Coronary artery (tissue), 2 donors: ENCODE data around the gene SLC17A9.

Source experiments
- DNase-seq: peaks from one replicate; pipeline ENCODE4 v3.0.0-alpha.2; 2017; ENCODE audit warnings: low spot score
- H3K27ac ChIP-seq, 2 donors: fragments of 200-600 bp; sonication (generic); one replicate each; pipeline ENCODE4 v1.5.1; 2016 to 2019
- H3K4me3 ChIP-seq: fragments of 200-600 bp; sonication (generic); 2 replicates; pipeline ENCODE4 v1.5.1; 2016; ENCODE audit warnings: mild to moderate bottlenecking, moderate library complexity
- TF ChIP-seq, protein P1 (sequence below): fragments of 200-600 bp; sonication (generic); IDR thresholded peaks from one replicate; pipeline ENCODE4 v1.5.1; 2019; ENCODE audit warnings: antibody characterized with exemption

SLC17A9 gene

DNA sequence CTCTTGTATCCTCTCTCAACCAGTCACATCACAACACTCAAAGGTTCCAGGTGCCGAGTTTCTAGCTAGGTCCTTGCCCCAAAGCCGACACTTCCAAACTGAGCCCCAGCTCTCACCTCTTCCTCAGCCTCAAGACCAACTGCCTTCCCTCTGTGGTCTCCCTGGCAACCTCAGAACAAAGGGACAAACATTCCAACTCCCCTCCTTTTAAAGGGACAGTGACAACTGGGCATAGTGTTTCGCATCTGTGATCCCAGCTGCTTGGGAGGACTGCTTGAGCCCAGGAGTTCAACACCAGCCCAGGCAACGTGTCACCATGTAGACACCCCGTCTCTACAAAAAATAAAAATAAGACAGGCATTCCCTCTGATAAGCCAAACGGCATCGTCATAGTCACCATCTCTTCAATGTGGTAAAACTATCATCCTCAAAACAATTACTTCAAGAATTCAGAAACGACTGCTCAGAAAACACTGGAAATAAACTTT lies 37.5 kb upstream of the SLC17A9 start:
- H3K27ac ChIP-seq: no peak overlapping the region
- TF ChIP-seq, protein P1, sequence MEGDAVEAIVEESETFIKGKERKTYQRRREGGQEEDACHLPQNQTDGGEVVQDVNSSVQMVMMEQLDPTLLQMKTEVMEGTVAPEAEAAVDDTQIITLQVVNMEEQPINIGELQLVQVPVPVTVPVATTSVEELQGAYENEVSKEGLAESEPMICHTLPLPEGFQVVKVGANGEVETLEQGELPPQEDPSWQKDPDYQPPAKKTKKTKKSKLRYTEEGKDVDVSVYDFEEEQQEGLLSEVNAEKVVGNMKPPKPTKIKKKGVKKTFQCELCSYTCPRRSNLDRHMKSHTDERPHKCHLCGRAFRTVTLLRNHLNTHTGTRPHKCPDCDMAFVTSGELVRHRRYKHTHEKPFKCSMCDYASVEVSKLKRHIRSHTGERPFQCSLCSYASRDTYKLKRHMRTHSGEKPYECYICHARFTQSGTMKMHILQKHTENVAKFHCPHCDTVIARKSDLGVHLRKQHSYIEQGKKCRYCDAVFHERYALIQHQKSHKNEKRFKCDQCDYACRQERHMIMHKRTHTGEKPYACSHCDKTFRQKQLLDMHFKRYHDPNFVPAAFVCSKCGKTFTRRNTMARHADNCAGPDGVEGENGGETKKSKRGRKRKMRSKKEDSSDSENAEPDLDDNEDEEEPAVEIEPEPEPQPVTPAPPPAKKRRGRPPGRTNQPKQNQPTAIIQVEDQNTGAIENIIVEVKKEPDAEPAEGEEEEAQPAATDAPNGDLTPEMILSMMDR: no peak
- H3K4me3 ChIP-seq: peak overlapping the region; percentile 50

DNA sequence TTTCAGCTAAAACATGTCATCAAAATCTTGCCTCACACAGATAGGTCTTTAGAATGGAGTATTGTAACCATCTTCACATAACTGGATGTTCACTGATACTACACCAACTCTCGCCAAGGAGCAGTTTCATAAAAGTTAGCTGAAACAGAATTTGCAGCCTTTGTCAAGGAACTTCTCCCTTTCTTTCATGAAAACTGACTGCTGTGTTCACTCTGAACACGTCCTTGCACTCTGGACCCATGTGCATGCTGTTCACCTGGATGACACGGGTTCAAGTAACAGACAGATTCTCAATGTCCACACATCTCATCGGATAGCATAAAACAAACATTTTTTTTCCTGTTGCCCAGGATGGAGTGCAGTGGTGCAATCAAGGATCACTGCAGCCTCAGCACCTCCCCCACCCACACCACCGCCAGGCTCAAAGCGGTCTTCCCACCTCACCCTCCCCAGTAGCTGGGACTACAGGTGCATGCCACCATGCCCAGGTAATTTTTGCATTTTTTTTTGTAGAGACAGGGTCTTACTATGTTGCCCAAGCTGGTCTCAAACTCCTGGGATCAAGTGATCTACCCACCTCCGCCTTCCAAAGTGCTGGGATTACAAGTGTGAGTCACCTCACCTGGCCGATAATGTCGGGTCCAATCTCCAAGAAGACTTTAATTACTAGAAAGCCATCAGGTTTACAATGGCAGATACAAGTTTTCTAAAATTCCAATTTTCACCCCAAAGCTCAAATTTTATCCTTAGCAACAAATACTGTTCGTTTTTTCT lies 35.6 kb upstream of the SLC17A9 start:
- TF ChIP-seq, protein P1: no peak
- DNase-seq: no peak
- H3K4me3 ChIP-seq: peak overlapping the region; percentile 26
- H3K27ac ChIP-seq: no peak overlapping the region

More for the DNA sequence above, 37.5 kb upstream of the SLC17A9 start:
- no peak for DNase-seq

DNA sequence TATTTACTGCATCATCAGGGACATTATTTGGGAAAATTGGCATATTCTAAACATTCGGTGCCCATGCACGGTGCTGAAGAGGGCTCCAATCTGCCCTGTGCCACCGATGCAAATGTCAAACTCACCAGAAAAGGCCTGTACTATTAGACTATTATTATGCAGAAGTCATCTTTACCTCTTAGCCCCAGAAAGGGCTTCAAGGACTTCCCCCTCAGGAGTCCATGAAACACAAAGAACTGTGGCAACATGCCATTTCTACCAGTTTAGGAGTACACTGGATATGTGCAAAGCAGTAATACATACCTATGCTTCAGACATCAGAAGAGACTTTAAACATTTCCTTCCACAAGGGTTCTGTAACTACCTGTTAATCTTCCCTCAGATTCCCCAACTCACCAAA lies 34.8 kb upstream of the SLC17A9 start:
- Histone ChIP-seq H3K4me3 (peak overlapping the region; percentile 4), H3K27ac (no peak overlapping the region)
- DNase-seq: no peak
- TF ChIP-seq, protein P1: no peak

DNA sequence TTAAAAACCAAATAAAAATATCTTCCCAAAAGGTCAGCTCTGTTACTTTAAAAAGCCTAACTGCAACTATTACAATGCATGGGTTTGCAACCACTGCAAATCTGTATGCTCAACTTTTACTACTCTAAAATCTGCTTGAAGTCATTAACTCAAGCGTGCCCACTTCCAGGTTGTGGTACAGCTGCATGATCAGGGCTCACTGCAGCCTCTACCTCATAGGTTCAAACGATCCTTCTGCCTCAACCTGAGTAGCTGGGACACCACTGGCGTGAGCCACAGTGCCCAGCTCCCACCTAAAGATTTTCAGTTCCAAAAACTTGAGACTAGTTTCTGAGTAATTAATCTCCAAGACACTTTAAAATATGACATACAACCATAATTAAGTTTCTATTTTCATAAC lies 34.4 kb upstream of the SLC17A9 start:
- TF ChIP-seq, protein P1: no peak
- Histone ChIP-seq H3K4me3 (peak overlapping the region; percentile 4), H3K27ac (no peak overlapping the region)
- DNase-seq: no peak

DNA sequence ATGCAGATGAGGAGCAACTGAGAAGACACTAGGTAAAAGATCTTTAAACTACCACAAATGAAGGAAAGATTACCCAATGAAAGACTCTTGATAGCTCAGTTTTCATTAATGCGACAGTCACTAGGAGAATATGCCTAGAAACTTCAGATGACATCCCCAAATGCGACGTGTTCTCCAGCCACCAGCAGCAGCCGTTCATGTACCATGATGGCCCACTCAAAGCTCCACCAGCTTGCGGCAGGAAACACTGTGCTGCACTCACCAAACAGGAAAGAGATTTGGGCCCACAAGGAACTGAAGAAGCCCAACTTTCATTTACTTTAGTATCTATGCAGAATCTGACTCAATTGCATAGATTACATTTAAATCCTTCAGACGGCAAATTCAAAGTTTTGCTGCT lies 33.7 kb upstream of the SLC17A9 start:
- DNase-seq: no peak
- TF ChIP-seq, protein P1: no peak
- Histone ChIP-seq H3K27ac (no peak overlapping the region), H3K4me3 (peak overlapping the region; percentile 13)

DNA sequence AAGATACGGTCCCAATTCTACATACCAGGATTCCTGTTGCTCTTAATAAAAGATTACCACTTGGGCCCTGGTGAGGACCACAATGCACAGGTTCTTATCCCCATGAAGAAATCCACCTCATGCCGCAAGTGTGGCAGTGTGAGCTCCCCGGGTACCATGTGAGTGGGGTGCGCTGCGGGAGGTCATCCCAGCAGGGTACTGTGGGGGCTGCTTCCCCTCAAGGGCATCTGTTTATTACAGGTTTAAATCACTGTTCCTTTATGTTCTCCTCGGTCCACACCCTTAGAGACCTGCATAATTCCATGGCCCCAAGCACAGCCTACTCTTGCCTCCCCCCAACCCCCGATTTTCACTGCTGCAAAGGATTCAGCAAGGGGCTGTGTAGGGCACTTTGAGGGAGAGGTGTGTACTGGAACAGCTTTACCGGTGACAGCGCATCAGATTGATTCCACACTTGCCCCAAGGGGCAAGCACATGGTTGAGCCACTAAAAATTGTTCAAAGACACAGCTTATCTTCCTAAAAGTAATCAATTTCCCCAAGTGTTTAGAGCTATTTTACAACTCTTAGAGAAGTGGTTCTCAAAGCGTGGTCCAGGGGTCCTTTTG lies 32.4 kb upstream of the SLC17A9 start:
- Histone ChIP-seq H3K27ac (no peak overlapping the region), H3K4me3 (peak overlapping the region; percentile 3)
- DNase-seq: no peak
- TF ChIP-seq, protein P1: no peak
